ENCODE results near the gene TUBAL3.
"Not testable (repeated sequence)": the region's sequence is repeated elsewhere in the genome, so short reads cannot be mapped to it uniquely, and the experiment has no call there.

TUBAL3 gene

DNA sequence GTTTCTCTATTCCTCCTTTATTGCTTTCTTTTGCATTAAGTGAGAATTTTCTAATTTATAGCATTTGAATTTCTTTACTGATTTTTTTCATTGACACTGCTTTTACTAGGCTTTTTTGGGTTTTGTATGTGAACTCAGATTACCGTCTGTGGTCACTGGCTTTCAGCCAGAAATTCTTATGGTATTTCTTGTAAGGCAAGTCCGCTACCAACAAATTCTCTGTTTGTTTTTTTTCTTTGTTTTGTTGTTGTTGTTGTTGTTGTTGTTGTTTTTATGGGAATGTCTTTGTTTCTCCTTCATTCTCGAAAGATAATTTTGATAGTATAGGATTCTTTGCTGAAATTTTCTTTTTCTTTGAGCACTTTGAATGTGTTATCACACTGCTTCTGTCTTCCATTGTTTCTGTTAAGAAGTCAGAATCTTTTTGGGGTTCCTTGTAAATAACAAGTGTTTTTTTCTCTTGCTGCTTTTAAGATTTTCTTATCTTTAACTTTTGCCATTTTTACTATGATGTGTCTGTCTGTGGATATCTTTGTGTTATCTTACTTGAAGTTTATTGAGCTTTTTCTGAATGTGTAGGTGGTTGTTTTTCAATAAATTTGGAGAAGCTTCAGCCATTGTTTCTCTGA, 15.0 kb upstream of the TUBAL3 start:
- DNase-seq, result no peak

DNA sequence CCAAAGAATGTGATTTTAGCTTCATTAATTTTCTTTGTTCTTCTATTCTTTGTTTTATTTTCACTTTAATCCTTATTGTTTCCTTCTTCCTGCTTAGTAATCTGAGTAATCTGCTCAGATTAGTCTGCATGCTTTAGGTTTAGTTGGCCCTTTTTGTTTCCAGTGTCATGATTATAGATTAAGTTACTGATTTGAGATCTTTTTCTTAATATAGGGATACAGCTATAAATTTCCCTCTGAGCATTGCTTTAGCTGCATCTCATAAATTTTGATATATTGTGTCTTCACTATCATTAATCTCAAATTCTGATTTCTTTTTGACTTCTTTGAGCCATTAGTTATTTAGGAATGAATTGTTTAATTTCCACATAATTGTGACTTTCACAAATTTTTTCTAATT, 14.0 kb upstream of the TUBAL3 start:
- DNase-seq, result no peak

DNA sequence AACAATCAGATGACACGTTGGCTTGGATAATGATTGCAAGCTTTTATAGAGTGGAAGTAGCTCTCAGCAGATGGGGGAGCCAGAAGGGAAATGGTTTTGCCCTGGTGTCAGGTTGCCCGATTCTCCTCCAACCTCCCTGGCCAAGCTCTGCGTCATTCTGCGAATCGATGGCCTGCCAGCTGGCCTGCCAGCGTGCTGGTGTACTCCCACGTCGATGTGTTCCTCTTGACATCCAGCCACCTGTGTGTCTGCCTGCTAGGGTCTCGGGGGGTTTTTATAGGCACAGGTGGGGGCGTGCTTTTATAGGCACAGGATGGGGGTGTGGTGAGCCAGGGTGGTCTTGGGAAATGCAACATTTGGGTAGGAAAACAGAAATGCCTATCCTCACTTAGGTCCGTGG, 12.4 kb upstream of the TUBAL3 start:
- DNase-seq, result no peak

DNA sequence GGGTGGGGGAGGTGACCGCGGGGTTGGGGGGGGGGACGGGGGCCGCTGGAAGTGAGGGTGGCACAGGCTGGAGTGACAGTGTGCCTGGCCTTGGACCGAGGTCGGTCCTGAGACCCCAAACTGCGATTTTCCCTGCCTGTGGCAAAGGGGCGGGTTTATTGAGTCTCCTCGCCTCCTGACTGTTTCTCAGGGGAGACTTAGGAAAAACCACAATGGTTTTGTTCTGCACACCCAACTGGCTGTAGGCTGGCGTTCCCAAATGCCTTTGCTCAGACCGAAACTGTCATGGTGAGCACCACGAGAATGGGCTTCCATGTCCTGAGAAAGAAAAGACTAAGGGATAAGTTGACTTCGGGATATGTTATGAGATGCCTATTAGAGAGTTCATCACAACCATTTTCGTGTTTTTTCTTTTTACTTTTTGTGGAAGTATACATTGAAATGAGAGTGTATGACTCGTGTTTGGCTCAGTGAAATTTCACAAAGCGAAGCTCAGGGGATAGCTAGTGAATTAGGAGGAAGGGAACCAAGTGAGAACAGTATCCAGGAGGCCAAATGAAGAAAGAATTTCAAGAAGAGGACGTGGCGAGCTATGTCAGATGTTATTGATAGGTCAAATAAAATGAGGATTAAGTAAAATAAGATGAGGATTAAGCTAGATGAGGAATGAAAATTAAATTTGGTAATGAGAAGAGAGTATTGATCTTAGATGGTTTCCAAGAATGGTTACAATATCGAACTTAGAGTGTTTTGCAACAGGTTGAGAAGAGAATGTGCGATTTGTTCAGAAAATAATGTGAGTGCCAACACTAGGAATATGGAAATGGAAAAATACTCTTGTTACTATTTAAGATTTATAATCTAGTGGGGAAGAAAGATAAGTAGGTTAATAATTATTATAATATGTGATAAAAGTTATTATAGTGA, 8.6 kb upstream of the TUBAL3 start:
- DNase-seq, result peak; percentile 18

- DNase-seq, result peak; percentile 89
Observed at GRCh38 chr10:5412277-5412941, 7.8 kb upstream of the TUBAL3 start, which contains the start of gene NET1. NET1 (plus strand) TSS chr10:5412557; CDS start chr10:5412693, 136 bp downstream.

GRCh38 chr10:5411941-5412276, 7.3 kb upstream of the TUBAL3 start:
- no peak for DNase-seq

DNA sequence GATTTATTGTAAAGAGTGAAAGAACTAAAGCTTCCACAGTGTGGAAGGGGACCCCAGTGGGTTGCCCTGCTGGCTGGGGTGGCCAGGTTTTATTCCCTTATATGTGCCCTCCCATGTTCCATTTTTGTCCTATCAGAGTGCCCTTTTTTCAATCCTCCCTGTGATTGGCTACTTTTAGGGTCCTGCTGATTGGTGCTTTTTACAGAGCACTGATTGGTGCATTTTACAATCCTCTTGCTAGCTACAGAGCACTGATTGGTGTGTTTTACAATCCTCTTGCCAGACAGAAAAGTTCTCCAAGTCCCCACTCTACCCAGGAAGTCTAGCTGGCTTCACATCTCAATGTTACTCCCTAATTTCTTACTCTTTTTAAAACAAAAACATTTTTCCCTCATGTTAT, 6.2 kb upstream of the TUBAL3 start:
- DNase-seq, result not testable (repeated sequence)

- DNase-seq, result no peak
Observed at GRCh38 chr10:5406918-5407317, 2.3 kb upstream of the TUBAL3 start.

GRCh38 chr10:5402798-5403197, 1.8 kb downstream of the TUBAL3 start:
- DNase-seq, result no peak

DNA sequence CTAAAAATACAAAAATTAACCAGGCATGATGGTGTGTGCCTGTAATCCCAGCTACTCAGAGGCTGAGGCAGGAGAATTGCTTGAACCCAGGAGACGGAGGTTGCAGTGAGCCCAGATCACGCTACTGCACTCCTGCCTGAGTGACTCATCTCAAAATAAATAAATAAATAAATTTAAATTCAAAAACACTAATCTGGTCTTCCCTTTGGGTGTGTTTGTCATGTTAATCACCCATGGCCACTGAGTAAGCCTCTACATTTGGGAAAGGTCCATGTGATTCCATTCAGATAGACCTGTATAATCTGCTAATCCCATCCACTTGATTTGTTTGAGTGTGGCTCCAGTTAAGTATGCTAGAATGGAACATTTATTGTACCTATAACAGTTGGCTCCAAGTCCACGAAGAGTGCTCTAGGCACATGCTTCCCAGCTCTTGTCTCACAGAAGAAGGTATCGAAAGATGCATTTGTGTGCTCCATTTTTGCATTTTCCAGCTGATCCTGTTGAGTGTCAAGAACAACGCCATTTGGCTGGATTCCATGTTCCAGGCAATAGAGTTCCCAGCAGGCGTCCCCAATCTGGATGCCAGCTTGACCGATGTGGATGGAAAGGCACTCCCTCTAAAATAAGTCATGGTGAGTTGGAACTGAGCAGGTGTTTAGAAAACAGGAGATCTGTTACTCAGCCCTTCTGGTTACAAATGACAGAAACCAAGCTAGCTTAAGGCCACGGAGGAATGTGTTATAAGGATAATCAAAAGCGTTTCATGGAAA, 4.0 kb downstream of the TUBAL3 start:
- DNase-seq, result no peak

DNA sequence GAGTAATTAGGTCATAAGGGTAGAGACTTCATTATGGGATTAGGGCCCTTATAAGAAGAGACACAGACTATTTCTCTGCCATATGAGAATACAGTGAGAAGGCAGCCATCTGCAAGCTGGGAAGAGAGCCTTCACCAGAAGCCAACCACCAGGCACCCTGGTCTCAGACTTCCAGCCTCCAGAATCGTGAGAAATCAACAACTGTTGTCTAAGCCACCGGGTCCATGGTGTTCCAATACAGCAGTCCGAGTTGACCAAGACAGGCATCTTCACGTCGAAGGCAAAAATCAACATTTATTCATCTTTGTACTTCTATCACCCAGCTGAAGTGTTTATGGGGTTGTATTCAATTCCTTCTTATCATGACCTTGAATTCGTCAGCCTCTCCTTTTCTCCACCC, 5.3 kb downstream of the TUBAL3 start:
- no peak for DNase-seq

GRCh38 chr10:5396556-5397300, 7.9 kb downstream of the TUBAL3 start:
- no peak for DNase-seq

GRCh38 chr10:5395168-5395567, 9.5 kb downstream of the TUBAL3 start:
- DNase-seq, result no peak

DNA sequence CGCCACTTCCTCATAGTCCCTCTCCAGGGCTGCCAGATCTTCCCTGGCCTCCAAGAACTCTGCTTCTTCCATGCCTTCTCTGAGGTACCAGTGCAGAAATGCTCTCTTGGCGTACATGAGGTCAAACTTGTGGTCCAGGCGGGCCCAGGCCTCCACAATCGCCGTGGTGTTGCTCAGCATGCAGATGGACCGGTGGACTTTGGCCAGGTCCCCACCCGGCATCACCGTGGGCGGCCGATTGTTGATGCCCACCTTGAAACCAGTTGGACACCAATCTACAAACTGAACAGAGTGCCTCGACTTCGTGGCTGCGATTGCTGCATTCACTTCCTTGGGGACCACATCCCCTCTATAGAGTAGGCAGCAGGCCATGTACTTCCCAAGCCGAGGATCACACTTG, 11.1 kb downstream of the TUBAL3 start:
- DNase-seq, result no peak

DNA sequence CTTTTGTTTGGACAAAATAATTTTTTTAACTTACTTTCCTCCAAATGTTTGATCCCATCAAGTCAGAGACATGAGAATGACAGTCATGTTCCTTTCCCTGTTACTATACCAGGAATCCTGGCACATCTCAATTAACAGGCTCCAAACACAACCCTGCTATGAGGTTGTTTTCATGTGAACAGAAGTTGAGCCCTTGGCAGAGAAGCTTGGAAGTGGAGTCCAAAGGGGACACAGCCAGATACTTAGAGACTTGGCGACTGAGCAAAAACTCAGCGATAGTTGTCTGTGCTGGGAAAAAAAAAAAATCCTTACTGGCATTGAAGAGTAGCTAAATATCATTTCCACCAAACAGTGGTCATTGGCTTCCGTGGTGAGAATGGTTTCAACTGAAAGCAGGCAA, 12.8 kb downstream of the TUBAL3 start:
- DNase-seq, result no peak

DNA sequence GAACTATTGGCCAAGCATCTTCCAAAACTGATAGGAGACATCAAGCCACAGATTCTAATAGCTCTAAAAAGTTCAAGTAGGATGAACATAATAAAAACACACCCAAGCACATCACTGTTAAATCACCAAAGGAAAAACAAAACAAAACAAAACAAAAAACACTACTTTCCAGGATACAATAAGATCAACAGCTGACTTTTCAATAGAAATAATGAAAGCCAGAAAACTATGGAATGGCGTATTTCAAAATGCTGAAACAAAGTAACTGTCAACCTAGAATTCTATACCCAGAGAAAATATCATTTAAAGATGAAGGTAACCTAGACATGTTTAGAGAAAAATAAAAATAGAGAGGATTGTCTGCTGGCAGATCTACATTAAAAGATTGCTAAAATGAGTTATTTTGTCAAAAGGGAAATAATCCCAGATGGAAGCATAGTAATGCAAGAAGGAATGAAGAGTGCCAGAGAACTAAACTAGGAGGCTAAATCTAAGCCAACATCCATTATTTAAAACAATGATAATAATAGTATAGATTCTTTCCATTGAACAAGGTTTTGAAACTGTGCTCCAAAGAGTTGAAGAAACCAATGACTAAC, 13.9 kb downstream of the TUBAL3 start:
- DNase-seq, result no peak

DNA sequence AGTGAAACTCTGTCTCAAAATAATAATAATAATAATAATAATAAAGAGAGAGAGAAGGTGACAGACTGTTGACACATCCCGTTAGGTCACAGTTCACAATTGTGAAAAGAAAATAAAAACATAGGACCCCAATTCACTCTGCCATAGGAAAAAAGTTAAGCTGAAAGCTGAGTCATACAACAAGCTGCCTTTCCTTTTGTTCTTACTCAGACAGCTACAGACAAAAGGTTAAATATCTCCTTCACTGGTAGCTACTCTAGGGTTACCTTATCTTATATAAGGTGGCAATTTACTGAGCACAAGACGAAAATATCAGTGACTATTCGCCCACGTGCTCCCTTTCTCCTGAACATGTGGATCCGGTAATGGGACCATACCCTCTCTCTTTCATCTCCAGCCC, 17.5 kb downstream of the TUBAL3 start:
- peak; percentile 25 for DNase-seq

GRCh38 chr10:5385224-5385623, 19.4 kb downstream of the TUBAL3 start:
- no peak for DNase-seq

GRCh38 chr10:5381187-5381586, 23.4 kb downstream of the TUBAL3 start:
- no peak for DNase-seq

- DNase-seq, result not testable (repeated sequence)
Observed at GRCh38 chr10:5380395-5380794, 24.2 kb downstream of the TUBAL3 start.

- not testable (repeated sequence) for DNase-seq
Observed at GRCh38 chr10:5379202-5379601, 25.4 kb downstream of the TUBAL3 start.

GRCh38 chr10:5376450-5376849, 28.2 kb downstream of the TUBAL3 start:
- DNase-seq, result no peak

Data from activated CD4-positive, alpha-beta T cell treated with anti-CD3 and anti-CD28 coated beads, Interleukin-2, Interleukin-6, amounts not matched to agents 100 ng/mL and 50 ng/mL, durations not matched to agents 16 hours and 8 hours (primary cell).